Measurements from ENCODE around the gene EFCAB14.

DNA sequence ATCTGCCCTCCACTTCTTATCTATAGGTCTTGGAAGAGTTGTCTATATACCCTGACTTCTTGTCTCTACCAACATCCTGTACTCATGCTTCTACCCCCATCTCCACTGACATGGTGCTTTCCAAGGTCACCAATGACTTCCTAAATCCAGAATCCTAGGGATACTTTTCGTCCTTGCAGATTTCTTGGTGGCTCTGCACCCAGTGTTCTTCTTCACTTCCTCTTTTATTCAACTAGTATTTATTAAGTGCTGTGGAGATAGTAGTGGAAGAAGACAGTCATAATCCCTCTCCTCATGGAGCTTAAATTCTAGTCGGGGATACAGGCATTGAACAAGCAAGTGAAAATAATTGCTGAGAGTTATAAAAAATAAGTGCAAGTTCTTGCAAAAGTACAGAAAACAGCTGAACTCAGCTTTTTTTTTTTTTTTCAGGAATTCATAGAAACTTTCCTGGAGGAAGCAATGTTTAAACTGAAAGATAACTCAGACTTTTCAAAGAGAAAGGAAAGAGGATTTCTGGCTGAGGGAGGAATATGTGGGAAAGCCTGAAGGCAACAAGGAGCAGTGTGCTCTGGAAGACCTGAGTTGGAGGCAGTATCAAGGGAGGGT lies 41.7 kb upstream of the EFCAB14 start:
- no peak for TF ChIP-seq USF1 (IDR thresholded peaks at IDR 0.05)
- no peak for TF ChIP-seq EP300 (IDR thresholded peaks at IDR 0.05; ENCODE audit: borderline replicate concordance)
- no peak for TF ChIP-seq CREB1 (IDR thresholded peaks at IDR 0.05; ENCODE audit: low read depth)
- TF ChIP-seq TAF1 (IDR thresholded peaks at IDR 0.05; ENCODE audit: low read depth): no peak
- TF ChIP-seq FOXM1 (IDR thresholded peaks at IDR 0.05; ENCODE audit: borderline replicate concordance, low read depth): no peak
- TF ChIP-seq EGR1 (IDR thresholded peaks at IDR 0.05): no peak
- no peak for TF ChIP-seq REST (IDR thresholded peaks at IDR 0.05; ENCODE audit: low read depth)
- TF ChIP-seq TCF12 (IDR thresholded peaks at IDR 0.05; ENCODE audit: low read depth): no peak
- TF ChIP-seq, protein P1, sequence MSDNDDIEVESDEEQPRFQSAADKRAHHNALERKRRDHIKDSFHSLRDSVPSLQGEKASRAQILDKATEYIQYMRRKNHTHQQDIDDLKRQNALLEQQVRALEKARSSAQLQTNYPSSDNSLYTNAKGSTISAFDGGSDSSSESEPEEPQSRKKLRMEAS (IDR thresholded peaks at IDR 0.05): no peak
- no peak for TF ChIP-seq YY1 (IDR thresholded peaks at IDR 0.05; ENCODE audit: low read depth)
- no peak for TF ChIP-seq CEBPB (IDR thresholded peaks at IDR 0.05)
- TF ChIP-seq RAD21 (IDR thresholded peaks at IDR 0.05; ENCODE audit: low read depth): no peak

All from Ishikawa (cell line).